A673 (cell line): ENCODE measurements around the gene NDUFAF5. TPM values are rescaled to one million over a fixed set of nuclear protein-coding genes. Genes with fewer than 3 reads are reported as not detected.

Source experiments
- BruUV-seq: library from RNA; stranded (reverse); fragments of 400-500 nt; replicated peaks from 2 replicates; lab custom pipeline; 2021; lab: Mats Ljungman, UMichigan
- CTCF ChIA-PET: fragments of 300-600 bp; sonication (Branson Sonifier 250); formaldehyde crosslinking; loops from one replicate; lab custom pipeline; 2022; ENCODE audit warnings: antibody characterized with exemption; lab: Charles Lee
- POLR2A ChIA-PET: fragments of 300-600 bp; sonication (Branson Sonifier 250); formaldehyde crosslinking; loops from one replicate; lab custom pipeline; 2022; ENCODE audit warnings: antibody characterized with exemption; ENCODE audit not compliant: low non-redundant PET; lab: Charles Lee
- DNase-seq: peaks from one replicate; pipeline ENCODE4 v3.0.0-alpha.2; 2015; ENCODE audit warnings: low spot score
- H3K27ac ChIP-seq: fragments of 200-600 bp; sonication (generic); 2 replicates; pipeline ENCODE4 v1.5.1; 2016; ENCODE audit warnings: mixed run types, low read depth, mild to moderate bottlenecking, mixed read lengths, antibody characterized with exemption, low read length; ENCODE audit not compliant: poor library complexity, severe bottlenecking
- H3K27me3 ChIP-seq: fragments of 200-600 bp; sonication (generic); replicated peaks from 2 replicates; pipeline ENCODE4 v1.6.1; 2017; ENCODE audit warnings: mixed run types, low read depth, mild to moderate bottlenecking, mixed read lengths, antibody characterized with exemption, low read length; ENCODE audit not compliant: insufficient read depth, poor library complexity
- H3K36me3 ChIP-seq: fragments of 200-600 bp; sonication (generic); 2 replicates; pipeline ENCODE4 v1.6.1; 2016; ENCODE audit warnings: mixed run types, mild to moderate bottlenecking, mixed read lengths, antibody characterized with exemption, low read length; ENCODE audit not compliant: insufficient read depth, poor library complexity, severe bottlenecking
- H3K4me1 ChIP-seq: fragments of 200-600 bp; sonication (generic); 2 replicates; pipeline ENCODE4 v1.6.1; 2017; ENCODE audit warnings: mixed run types, mild to moderate bottlenecking, mixed read lengths, antibody characterized with exemption, low read length; ENCODE audit not compliant: insufficient read depth, poor library complexity, severe bottlenecking
- H3K4me3 ChIP-seq: fragments of 200-600 bp; sonication (generic); 2 replicates; pipeline ENCODE4 v1.5.1; 2016; ENCODE audit warnings: low read depth, mixed run types, mild to moderate bottlenecking, mixed read lengths, low read length; ENCODE audit not compliant: poor library complexity, severe bottlenecking
- H3K9me3 ChIP-seq: fragments of 200-600 bp; sonication (generic); 2 replicates; pipeline ENCODE4 v1.6.1; 2016; ENCODE audit warnings: mixed run types, low read depth, mild to moderate bottlenecking, mixed read lengths, antibody characterized with exemption, low read length; ENCODE audit not compliant: poor library complexity, severe bottlenecking
- EZH2 ChIP-seq: fragments of 200-600 bp; sonication (generic); IDR thresholded peaks from 2 replicates; pipeline ENCODE4 v1.6.1; 2017; ENCODE audit warnings: borderline replicate concordance, low read depth, mild to moderate bottlenecking, mixed read lengths, antibody characterized with exemption, low read length; ENCODE audit not compliant: poor library complexity, severe bottlenecking
- intact Hi-C: fragments of 100-400 bp; cut with micrococcal nuclease; formaldehyde crosslinking; loops from one replicate; pipeline ENCODE4 v1.10.0; 2022; ENCODE audit not compliant: unreplicated experiment
- total RNA-seq: library from RNA; stranded (reverse); gene quantifications from 2 replicates; pipeline ENCODE4 v1.2.3, GENCODE V29; 2021
- TF ChIP-seq, protein P1 (sequence below): fragments of 300-800, 200-600 bp; sonication (generic); conservative IDR thresholded peaks from 2 replicates; pipeline ENCODE4 v1.5.1; 2017; ENCODE audit warnings: low read depth, mild to moderate bottlenecking, antibody characterized with exemption, low read length, moderate library complexity, mixed read lengths

The NDUFAF5 gene
- total RNA-seq, 1 experiment from 2014 or later: 57.1 TPM

DNA sequence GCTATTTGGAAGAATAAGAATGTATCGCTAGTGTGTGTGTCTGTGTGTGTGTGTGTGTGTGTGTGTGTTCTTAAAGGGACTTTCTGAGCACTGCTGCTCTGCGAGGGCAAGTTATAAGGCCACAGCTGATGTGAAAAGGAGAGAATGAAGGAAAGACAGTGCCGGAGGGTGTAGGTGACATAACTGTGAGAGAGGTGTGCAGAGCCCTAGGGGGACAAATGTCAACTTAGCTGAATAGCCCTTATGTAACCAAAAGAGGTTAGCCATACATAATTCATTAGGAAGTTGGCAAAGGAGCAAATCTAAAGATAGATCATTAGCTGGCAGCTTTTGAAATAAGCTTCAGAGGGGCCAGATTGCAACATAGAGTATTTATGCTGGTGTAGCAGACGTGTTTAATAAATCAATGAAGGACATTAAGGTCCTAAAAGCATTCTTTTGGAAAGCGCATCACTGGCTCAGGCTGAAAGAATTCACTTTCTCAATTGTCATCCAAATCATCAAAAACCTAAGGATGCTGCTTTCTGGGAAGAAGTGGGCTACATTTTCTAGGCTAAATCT is 81.0 kb downstream of the NDUFAF5 start:
- POLR2A ChIA-PET: no interaction called here
- Histone ChIP-seq H3K27ac (no peak overlapping the region), H3K27me3 (no peaks in the 10 kb centered on the region), H3K4me3 (no peak overlapping the region), H3K4me1 (peaks cover 22% of the 10 kb centered on the region), H3K36me3 (no peaks in the 10 kb centered on the region), H3K9me3 (no peaks in the 10 kb centered on the region)
- BruUV-seq: no TSS peak
- CTCF ChIA-PET: no interaction called here
- TF ChIP-seq EZH2: no peak
- TF ChIP-seq, protein P1, sequence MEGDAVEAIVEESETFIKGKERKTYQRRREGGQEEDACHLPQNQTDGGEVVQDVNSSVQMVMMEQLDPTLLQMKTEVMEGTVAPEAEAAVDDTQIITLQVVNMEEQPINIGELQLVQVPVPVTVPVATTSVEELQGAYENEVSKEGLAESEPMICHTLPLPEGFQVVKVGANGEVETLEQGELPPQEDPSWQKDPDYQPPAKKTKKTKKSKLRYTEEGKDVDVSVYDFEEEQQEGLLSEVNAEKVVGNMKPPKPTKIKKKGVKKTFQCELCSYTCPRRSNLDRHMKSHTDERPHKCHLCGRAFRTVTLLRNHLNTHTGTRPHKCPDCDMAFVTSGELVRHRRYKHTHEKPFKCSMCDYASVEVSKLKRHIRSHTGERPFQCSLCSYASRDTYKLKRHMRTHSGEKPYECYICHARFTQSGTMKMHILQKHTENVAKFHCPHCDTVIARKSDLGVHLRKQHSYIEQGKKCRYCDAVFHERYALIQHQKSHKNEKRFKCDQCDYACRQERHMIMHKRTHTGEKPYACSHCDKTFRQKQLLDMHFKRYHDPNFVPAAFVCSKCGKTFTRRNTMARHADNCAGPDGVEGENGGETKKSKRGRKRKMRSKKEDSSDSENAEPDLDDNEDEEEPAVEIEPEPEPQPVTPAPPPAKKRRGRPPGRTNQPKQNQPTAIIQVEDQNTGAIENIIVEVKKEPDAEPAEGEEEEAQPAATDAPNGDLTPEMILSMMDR: no peak
- peak; percentile 47 for DNase-seq
- intact Hi-C loops: no loop called here

DNA sequence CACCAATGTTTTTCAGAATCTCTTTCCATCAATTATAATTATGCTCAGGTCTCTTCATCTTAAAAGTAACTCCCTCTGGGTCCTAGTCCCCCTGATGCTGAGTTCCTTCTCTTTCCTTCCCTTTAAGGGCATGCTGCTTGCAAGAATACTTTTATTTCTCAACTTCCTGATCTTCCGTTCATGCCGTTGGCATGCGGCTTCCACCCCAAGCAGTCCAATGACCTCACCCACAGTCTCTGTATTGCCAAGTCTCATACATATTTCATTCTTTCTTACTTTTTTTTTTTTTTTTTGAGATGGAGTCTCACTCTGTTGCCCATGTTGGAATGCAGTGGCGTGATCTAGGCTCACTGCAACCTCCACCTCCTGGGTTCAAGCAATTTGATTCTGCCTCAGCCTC is 83.5 kb downstream of the NDUFAF5 start:
- DNase-seq: peak; percentile 25
- no peaks in the 10 kb centered on the region for H3K27me3 ChIP-seq
- no TSS peak for BruUV-seq
- H3K4me3 ChIP-seq: no peak overlapping the region
- no peaks in the 10 kb centered on the region for H3K9me3 ChIP-seq
- CTCF ChIA-PET: no interaction called here
- intact Hi-C loops: no loop called here
- H3K36me3 ChIP-seq: no peaks in the 10 kb centered on the region
- H3K27ac ChIP-seq: no peak overlapping the region
- H3K4me1 ChIP-seq: peaks cover 22% of the 10 kb centered on the region
- POLR2A ChIA-PET: no interaction called here
- TF ChIP-seq EZH2: no peak
- TF ChIP-seq, protein P1: no peak

DNA sequence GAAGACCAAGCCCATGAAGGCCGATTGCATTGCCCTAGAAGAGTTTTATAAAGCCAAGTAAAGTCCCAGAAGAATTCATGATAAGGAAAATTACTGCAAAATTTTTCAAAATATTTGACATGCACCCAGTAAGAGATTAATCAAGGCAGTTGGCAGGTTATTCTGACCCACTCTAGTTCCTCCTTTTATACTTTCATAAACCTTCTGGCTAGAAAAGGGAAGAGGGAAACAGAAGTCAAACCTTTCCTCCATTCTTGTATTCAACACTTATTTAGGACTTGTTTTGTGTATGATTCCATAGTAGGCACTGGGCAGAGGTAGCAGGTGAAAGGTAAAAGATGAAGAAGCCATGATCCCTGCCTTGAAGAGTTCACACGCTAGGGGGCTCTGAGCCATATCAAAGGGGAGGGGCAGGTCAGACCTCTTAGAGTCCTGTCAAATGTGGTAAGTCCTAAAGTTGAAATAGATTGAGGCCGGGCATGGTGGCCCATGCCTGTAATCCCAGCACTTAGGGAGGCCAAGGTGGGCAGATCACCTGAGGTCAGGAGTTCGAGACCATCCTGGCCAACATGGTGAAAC is 85.4 kb downstream of the NDUFAF5 start:
- H3K9me3 ChIP-seq: no peaks in the 10 kb centered on the region
- H3K4me1 ChIP-seq: peaks cover 13% of the 10 kb centered on the region
- no peaks in the 10 kb centered on the region for H3K36me3 ChIP-seq
- no peak for TF ChIP-seq EZH2
- DNase-seq: no peak
- ChIA-PET POLR2A (no interaction called here), CTCF (no interaction called here)
- intact Hi-C loops: no loop called here
- no peaks in the 10 kb centered on the region for H3K27me3 ChIP-seq
- no peak overlapping the region for H3K27ac ChIP-seq
- H3K4me3 ChIP-seq: no peak overlapping the region
- no TSS peak for BruUV-seq

Other genes starting within 250 kb of the NDUFAF5 start
- gene TASP1, start 146.1 kb upstream of the NDUFAF5 start, total RNA-seq: 15.6 and 16.5 TPM in 2 replicates
- gene ESF1, start 109 bp upstream of the NDUFAF5 start, total RNA-seq: 29.4 and 34.7 TPM in 2 replicates
- gene SEL1L2, start 205.6 kb downstream of the NDUFAF5 start, total RNA-seq: not detected in 2 replicates
- gene MACROD2, start 210.5 kb downstream of the NDUFAF5 start, total RNA-seq: 1.0 and 1.4 TPM in 2 replicates